Ascending aorta (tissue), 2 donors: Measurements from ENCODE around the gene DERL3. TPM values are rescaled to one million over a fixed set of nuclear protein-coding genes. Genes with fewer than 3 reads are reported as not detected.

ENCODE experiments used
- DNase-seq, 2 donors: peaks; one replicate each; pipeline ENCODE4 v3.0.0-alpha.2; 2019; ENCODE audit warnings: low spot score in 2 of 2
- H3K27ac ChIP-seq, 2 donors: fragments of 200-600 bp; sonication (generic); one replicate each; pipeline ENCODE4 v1.5.1; 2016 to 2017; ENCODE audit warnings: mild to moderate bottlenecking in 1 of 2
- H3K27me3 ChIP-seq: fragments of 200-600 bp; sonication (generic); one replicate; pipeline ENCODE4 v1.5.1; 2017
- H3K36me3 ChIP-seq, 2 donors: fragments of 200-600 bp; sonication (generic); one replicate each; pipeline ENCODE4 v1.5.1; 2016
- H3K4me1 ChIP-seq, 2 donors: fragments of 200-600 bp; sonication (generic); one replicate each; pipeline ENCODE4 v1.5.1; 2016 to 2017; ENCODE audit warnings: mild to moderate bottlenecking in 1 of 2
- H3K4me3 ChIP-seq, 2 donors: fragments of 200-600 bp; sonication (generic); one replicate each; pipeline ENCODE4 v1.5.1; 2016 to 2017; ENCODE audit warnings: mild to moderate bottlenecking in 1 of 2
- H3K9me3 ChIP-seq, 2 donors: fragments of 200-600 bp; sonication (generic); one replicate each; pipeline ENCODE4 v1.5.1; 2016
- intact Hi-C: fragments of 100-400 bp; cut with DNase I; formaldehyde crosslinking; loops from one replicate; pipeline ENCODE4 v1.15.1; 2023
- total RNA-seq: library from RNA; depleted of rRNA; stranded (reverse); fragments of >200 nt; gene quantifications from one replicate; pipeline ENCODE4 v1.1.0, GENCODE V29; 2016
- TF ChIP-seq, protein P1 (sequence below), 3 experiments: fragments of 200-600 bp in 2 of 3; fragments of 450-650 bp in 1 of 3; sonication (generic) in 2 of 3; IDR thresholded peaks; one replicate each; pipeline ENCODE4 v1.5.1; 2016 to 2019; ENCODE audit warnings: antibody characterized with exemption in 3 of 3, mild to moderate bottlenecking in 1 of 3, moderate library complexity in 1 of 3

The DERL3 gene
- total RNA-seq, 1 donor from 2014 or later: 7.5 TPM

DNA sequence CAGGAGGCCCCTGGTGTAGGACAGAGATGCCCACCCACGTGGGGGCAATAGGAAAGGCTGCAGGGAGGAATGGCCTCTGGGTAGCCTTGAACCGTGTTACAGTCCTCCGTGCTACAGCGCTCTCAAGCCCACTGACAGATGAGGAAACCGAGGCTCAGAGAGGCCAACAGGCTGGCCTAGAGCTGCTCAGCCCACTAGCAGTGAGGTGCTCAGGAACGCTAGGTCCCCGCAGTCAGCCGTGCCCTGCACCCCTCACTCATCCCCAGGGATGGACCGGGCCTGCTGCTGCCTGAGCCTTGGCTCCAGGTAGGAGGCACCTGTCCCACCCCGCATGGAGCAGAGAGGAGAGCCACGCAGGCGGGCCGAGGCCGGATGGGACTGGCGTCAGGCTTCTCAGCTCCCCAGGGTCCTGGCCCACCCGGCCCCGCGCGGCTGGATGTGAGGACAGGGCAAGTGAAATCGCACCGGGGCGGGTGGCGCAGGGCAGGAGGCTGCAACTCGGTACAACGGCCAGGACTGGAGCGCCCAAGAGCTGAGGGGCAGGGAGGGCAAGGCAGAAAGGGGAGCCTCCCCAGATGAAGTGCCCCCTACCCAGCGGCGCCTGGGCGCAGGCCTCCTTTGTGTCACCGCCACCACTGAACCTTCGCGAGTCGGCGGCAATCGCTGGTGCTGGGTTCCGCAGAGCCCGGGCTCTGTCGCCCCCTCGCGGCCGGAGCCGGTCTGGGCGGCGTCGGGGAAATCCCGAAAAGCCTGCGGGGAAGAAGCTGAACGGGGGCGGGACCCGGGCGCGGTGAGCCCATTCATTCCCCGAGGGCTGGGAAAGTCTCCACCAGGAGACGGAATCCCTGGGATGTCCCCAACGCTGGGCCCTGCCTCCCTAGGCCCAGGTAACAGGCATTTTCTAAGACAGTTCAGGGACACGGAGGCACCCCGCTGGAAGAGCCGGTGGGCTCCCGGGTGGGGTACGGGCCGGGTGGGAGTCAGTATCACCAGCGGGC is 10.5 kb upstream of the DERL3 start:
- H3K27ac ChIP-seq: no peak overlapping the region
- peak overlapping the region in 1 of 2 donors; percentile 12 for H3K4me3 ChIP-seq
- H3K36me3 ChIP-seq: no peaks in the 10 kb centered on the region
- no peaks in the 10 kb centered on the region for H3K9me3 ChIP-seq
- peak in 1 of 2 donors; percentile 86 for DNase-seq
- H3K4me1 ChIP-seq: peaks cover 7% of the 10 kb centered on the region in 2 donors
- H3K27me3 ChIP-seq: no peaks in the 10 kb centered on the region
- TF ChIP-seq, protein P1, sequence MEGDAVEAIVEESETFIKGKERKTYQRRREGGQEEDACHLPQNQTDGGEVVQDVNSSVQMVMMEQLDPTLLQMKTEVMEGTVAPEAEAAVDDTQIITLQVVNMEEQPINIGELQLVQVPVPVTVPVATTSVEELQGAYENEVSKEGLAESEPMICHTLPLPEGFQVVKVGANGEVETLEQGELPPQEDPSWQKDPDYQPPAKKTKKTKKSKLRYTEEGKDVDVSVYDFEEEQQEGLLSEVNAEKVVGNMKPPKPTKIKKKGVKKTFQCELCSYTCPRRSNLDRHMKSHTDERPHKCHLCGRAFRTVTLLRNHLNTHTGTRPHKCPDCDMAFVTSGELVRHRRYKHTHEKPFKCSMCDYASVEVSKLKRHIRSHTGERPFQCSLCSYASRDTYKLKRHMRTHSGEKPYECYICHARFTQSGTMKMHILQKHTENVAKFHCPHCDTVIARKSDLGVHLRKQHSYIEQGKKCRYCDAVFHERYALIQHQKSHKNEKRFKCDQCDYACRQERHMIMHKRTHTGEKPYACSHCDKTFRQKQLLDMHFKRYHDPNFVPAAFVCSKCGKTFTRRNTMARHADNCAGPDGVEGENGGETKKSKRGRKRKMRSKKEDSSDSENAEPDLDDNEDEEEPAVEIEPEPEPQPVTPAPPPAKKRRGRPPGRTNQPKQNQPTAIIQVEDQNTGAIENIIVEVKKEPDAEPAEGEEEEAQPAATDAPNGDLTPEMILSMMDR (IDR thresholded peaks at IDR 0.05): peak; percentile 95 to 99 (median 99)
- intact Hi-C loops: loop anchor here (5.0 kb wide), 1 partner anchor 307 kb away; no protein-coding TSS in a partner anchor

DNA sequence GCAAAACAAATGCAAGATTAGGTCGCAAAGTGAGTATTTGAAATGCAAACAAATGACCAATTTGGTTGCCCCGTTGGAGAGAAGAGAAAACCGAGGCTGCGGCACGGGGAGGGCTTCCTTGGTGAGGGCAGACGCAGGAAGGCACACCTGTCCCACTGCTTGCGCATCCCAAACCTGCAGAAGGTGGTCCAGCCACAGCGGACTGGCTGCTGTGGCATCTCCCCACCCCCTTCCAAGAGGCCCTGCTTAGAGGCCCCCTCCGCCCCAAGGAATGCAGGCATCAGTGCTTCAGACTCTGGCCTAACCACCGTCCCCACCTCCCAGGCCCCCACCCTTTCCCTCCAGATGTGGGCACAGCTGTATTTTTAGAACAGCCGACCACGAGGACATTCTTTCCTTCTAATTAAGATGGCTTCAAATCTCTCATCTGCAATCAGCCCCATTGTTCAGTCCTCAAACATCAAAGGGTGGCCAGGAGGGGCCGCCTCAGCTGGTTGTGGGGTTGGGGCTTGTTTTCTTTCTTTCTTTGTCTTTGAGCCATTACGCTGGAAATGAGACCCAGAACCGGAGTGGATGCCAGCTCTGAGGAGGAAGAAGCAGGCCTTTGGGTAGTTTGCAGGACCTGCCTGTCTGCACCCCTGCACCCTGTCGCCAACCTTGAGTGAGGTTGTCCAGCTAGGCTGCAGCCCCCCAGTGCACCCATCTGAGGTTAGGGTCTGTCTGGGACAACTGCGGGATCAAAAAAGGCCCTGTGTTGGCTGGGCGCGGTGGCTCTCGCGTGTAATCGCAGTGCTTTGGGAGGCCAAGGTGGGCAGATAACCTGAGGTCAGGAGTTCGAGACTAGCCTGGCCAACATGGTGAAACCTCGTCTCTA is 9.4 kb upstream of the DERL3 start:
- Histone ChIP-seq H3K27ac (no peak overlapping the region), H3K27me3 (no peaks in the 10 kb centered on the region), H3K9me3 (no peaks in the 10 kb centered on the region), H3K4me3 (no peak overlapping the region), H3K4me1 (peaks cover 7 to 10% of the 10 kb centered on the region in 2 donors), H3K36me3 (no peaks in the 10 kb centered on the region)
- intact Hi-C loops: loop anchor here (5.0 kb wide), 1 partner anchor 306 kb away; no protein-coding TSS in a partner anchor
- DNase-seq: no peak
- TF ChIP-seq, protein P1 (IDR thresholded peaks at IDR 0.05): no peak

DNA sequence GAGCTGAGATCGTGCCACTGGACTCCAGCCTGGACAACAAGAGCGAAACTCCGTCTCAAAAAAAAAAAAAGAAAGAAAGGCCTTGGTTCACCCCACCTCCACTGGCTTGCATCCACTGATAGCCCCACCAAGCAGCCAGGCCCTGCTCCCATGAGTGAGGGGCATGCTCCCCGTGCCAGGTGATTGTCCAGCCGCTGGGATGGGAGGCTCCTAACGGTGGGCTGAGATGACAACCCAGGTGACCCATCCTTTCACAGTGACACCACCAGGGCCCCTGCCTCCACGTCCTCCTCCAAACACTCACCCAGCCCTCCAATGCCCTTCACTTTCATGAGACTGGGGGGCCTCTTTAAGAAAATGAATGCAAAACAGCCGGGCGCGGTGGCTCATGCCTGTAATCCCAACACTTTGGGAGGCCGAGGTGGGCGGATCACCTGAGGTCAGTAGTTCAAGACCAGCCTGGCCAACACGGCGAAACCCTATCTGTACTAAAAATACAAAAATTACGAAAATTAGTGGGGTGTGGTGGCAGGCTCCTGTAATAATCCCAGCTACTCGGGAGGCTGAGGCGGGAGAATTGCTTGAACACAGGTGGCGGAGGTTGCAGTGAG is 8.6 kb upstream of the DERL3 start:
- DNase-seq: no peak
- TF ChIP-seq, protein P1 (IDR thresholded peaks at IDR 0.05): no peak

DNA sequence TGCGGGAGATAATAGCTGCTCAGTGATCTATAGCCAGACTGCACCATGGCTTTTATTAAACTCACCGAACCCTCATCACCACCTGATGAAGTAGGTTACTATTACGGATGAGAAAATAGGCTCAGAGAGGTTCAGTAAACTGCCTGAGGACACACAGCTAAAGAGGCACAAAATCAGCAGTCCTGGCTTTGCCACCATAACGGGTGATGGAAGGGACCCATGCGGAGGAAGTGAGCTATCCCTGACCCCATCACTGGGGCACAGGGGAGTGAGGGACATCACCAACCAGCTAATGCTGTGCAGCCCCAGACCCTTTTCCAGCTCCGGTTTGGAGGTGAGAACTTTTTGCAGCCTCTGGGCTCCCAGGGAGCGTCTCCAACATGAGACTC is 7.3 kb upstream of the DERL3 start:
- TF ChIP-seq, protein P1 (IDR thresholded peaks at IDR 0.05): no peak

More for the DNA sequence above, 8.6 kb upstream of the DERL3 start:
- Histone ChIP-seq H3K27ac (no peak overlapping the region), H3K4me3 (no peak overlapping the region), H3K36me3 (no peaks in the 10 kb centered on the region), H3K9me3 (no peaks in the 10 kb centered on the region), H3K27me3 (no peaks in the 10 kb centered on the region), H3K4me1 (peaks cover 7 to 10% of the 10 kb centered on the region in 2 donors)
- intact Hi-C loops: loop anchor here (5.0 kb wide), 1 partner anchor 305 kb away; no protein-coding TSS in a partner anchor

More for the DNA sequence above, 7.3 kb upstream of the DERL3 start:
- H3K4me3 ChIP-seq: no peak overlapping the region
- no peaks in the 10 kb centered on the region for H3K27me3 ChIP-seq
- DNase-seq: no peak
- peaks cover 7 to 10% of the 10 kb centered on the region in 2 donors for H3K4me1 ChIP-seq
- H3K27ac ChIP-seq: peak overlapping the region; percentile 39 to 49
- H3K9me3 ChIP-seq: no peaks in the 10 kb centered on the region
- intact Hi-C loops: loop anchor here (5.0 kb wide), 1 partner anchor 304 kb away; no protein-coding TSS in a partner anchor
- no peaks in the 10 kb centered on the region for H3K36me3 ChIP-seq
